ENCODE data around the gene COG5.

COG5 gene

DNA sequence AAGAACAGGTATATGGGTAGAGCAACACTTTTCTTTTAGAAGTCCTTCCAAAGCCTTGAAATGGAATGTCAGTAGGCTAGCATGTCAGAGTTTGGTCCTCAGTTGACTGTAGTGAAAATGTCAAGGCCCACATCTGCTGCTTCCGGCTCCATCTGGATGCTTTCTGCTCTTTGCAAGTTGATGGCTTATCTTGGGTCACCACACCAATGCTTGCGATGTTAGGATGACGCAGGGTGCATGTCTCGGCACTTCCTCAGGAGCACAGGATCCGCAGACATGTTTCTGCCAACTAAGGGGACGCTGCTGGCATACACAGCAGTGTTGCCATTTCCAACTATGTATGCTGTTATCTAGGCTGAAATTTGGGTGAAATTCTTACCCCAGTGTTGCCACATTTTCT is 408.9 kb downstream of the COG5 start:
- Histone ChIP-seq H3K27ac (no peak overlapping the region), H3K27me3 (no peaks in the 10 kb centered on the region), H4K20me1 (no peaks in the 10 kb centered on the region), H3K9me3 (no peaks in the 10 kb centered on the region), H3K4me1 (no peaks in the 10 kb centered on the region), H3K36me3 (no peaks in the 10 kb centered on the region), H3K4me3 (no peak overlapping the region), H3K9ac (no peak overlapping the region), H3K4me2 (no peak overlapping the region)
- no peak for TF ChIP-seq Cebpa-rat (IDR thresholded peaks at IDR 0.05)

DNA sequence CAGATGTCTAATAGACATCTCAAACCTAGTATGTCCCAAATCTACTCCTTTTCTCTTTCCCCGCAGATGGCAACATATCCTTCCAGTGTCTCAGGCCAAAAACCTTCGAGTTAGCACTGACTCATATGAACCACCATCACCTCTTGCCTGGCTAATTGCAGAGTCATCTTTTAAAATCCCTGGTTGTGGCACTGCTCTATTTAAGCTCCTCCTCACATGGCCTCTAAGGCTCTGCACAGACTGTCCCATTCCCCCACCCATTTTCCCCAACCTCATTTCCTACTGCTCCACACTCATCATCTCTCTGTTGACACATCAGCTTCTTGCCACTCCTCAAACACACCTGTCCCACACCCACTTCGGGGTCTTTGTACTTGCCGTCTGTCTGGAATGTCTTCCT is 411.7 kb downstream of the COG5 start:
- Histone ChIP-seq H3K9ac (no peak overlapping the region), H3K4me1 (no peaks in the 10 kb centered on the region), H3K4me2 (no peak overlapping the region), H4K20me1 (no peaks in the 10 kb centered on the region), H3K36me3 (no peaks in the 10 kb centered on the region), H3K27me3 (no peaks in the 10 kb centered on the region), H3K27ac (no peak overlapping the region), H3K4me3 (no peak overlapping the region), H3K9me3 (no peaks in the 10 kb centered on the region)
- TF ChIP-seq Cebpa-rat (IDR thresholded peaks at IDR 0.05): no peak
